Fibroblast of lung (primary cell): ENCODE results near the gene GRK5.

Experiments used
- CTCF ChIP-seq, 2 donors: IDR thresholded peaks in 1 of 2; conservative IDR thresholded peaks in 1 of 2; 1 replicate in 1 of 2; 2 replicates in 1 of 2; pipeline ENCODE4 v1.5.1; 2011 to 2012; ENCODE audit warnings: low read length in 2 of 2, control low read depth in 1 of 2, inconsistent platforms in 1 of 2, low read depth in 1 of 2, mild to moderate bottlenecking in 1 of 2
- EZH2 ChIP-seq: IDR thresholded peaks from 2 replicates; pipeline ENCODE4 v1.5.1; 2012; ENCODE audit warnings: low read length, control low read depth, mild to moderate bottlenecking; ENCODE audit errors: missing control alignments

- no peak for TF ChIP-seq CTCF (conservative IDR thresholded peaks at IDR 0.05 in 1 of 2, IDR thresholded peaks at IDR 0.05 in 1 of 2; ENCODE audit: low read depth in 1 of 2, low read length in 2 of 2)
- TF ChIP-seq EZH2: no peak
These were observed 232.6 kb downstream of the GRK5 start for GRCh38 chr10:119439922-119440321.
